Measurements from ENCODE around the gene RFNG. TPM values are rescaled to one million over a fixed set of nuclear protein-coding genes. Genes with fewer than 3 reads are reported as not detected.

Gene RFNG
- polyA plus RNA-seq, 1 experiment, result 23.7 TPM

GRCh38 chr17:82092094-82092586 is 40.5 kb upstream of the RFNG start:
- H3K4me3 ChIP-seq (ENCODE audit: low read depth, low read length), result no peak overlapping the region
- DNase-seq (ENCODE audit: low read depth), result no peak
- ChIA-PET POLR2A (no interaction called here), CTCF (interaction anchor here (1.6 kb wide), 1 partner anchor 21 kb away, joined by 4 read pairs; no protein-coding TSS in a partner anchor)
- no peaks in the 10 kb centered on the region for H3K27me3 ChIP-seq (ENCODE audit: control insufficient read depth, insufficient read depth, low read length)
- TF ChIP-seq CTCF (IDR thresholded peaks at IDR 0.05; ENCODE audit: insufficient read depth, low read depth, low read length), result no peak
- H3K36me3 ChIP-seq (ENCODE audit: control insufficient read depth, insufficient read depth, low read length), result peaks cover 64% of the 10 kb centered on the region

- POLR2A ChIA-PET, result no interaction called here
- no peak for DNase-seq (ENCODE audit: low read depth)
- Histone ChIP-seq H3K27me3 (ENCODE audit: control insufficient read depth, insufficient read depth, low read length) (no peaks in the 10 kb centered on the region), H3K36me3 (ENCODE audit: control insufficient read depth, insufficient read depth, low read length) (peaks cover 69% of the 10 kb centered on the region), H3K4me3 (ENCODE audit: low read depth, low read length) (no peak overlapping the region)
- CTCF ChIA-PET, result interaction anchor here (1.6 kb wide), 1 partner anchor 21 kb away, joined by 4 read pairs; no protein-coding TSS in a partner anchor
- TF ChIP-seq CTCF (IDR thresholded peaks at IDR 0.05; ENCODE audit: insufficient read depth, low read depth, low read length), result no peak
These were observed 39.9 kb upstream of the RFNG start for GRCh38 chr17:82091264-82092066.

- no peak for TF ChIP-seq CTCF (IDR thresholded peaks at IDR 0.05; ENCODE audit: insufficient read depth, low read depth, low read length)
- ChIA-PET POLR2A (no interaction called here), CTCF (interaction anchor here (1.6 kb wide), 1 partner anchor 20 kb away, joined by 4 read pairs; no protein-coding TSS in a partner anchor)
- Histone ChIP-seq H3K36me3 (ENCODE audit: control insufficient read depth, insufficient read depth, low read length) (peaks cover 70% of the 10 kb centered on the region), H3K4me3 (ENCODE audit: low read depth, low read length) (no peak overlapping the region), H3K27me3 (ENCODE audit: control insufficient read depth, insufficient read depth, low read length) (no peaks in the 10 kb centered on the region)
- no peak for DNase-seq (ENCODE audit: low read depth)
These were observed 39.1 kb upstream of the RFNG start for GRCh38 chr17:82090549-82091263.

- no peak for TF ChIP-seq CTCF (IDR thresholded peaks at IDR 0.05; ENCODE audit: insufficient read depth, low read depth, low read length)
- CTCF ChIA-PET, result no interaction called here
- Histone ChIP-seq H3K36me3 (ENCODE audit: control insufficient read depth, insufficient read depth, low read length) (peaks cover 70% of the 10 kb centered on the region), H3K27me3 (ENCODE audit: control insufficient read depth, insufficient read depth, low read length) (no peaks in the 10 kb centered on the region), H3K4me3 (ENCODE audit: low read depth, low read length) (no peak overlapping the region)
- no peak for DNase-seq (ENCODE audit: low read depth)
- POLR2A ChIA-PET, result no interaction called here
These were observed 38.3 kb upstream of the RFNG start for GRCh38 chr17:82089723-82090548.

Measured in BJ (cell line).